Upper lobe of right lung (tissue), 1 donor: Measurements from ENCODE around the gene DNAJC12. TPM values are rescaled to one million over a fixed set of nuclear protein-coding genes. Genes with fewer than 3 reads are reported as not detected.
"Not testable (repeated sequence)": the region's sequence is repeated elsewhere in the genome, so short reads cannot be mapped to it uniquely, and the experiment has no call there.

Experiments used
- ATAC-seq: fragments of 200-7000 bp; cut with Tn5 transposase; one replicate; pipeline ENCODE4 v1.9.1; 2020; ENCODE audit warnings: mild to moderate bottlenecking, moderate library complexity
- DNase-seq: peaks from one replicate; pipeline ENCODE4 v3.0.0-alpha.2; 2020
- H3K27ac ChIP-seq: fragments of 200-600 bp; one replicate; pipeline ENCODE4 v1.8.0; 2022
- H3K27me3 ChIP-seq: fragments of 200-600 bp; one replicate; pipeline ENCODE4 v1.8.0; 2022; ENCODE audit warnings: mild to moderate bottlenecking
- H3K36me3 ChIP-seq: fragments of 200-600 bp; one replicate; pipeline ENCODE4 v1.8.0; 2022
- H3K4me1 ChIP-seq: fragments of 200-600 bp; one replicate; pipeline ENCODE4 v1.8.0; 2022
- H3K4me3 ChIP-seq: fragments of 200-600 bp; one replicate; pipeline ENCODE4 v1.8.0; 2022; ENCODE audit warnings: mild to moderate bottlenecking
- H3K9me3 ChIP-seq: fragments of 200-600 bp; one replicate; pipeline ENCODE4 v1.8.0; 2022
- CTCF ChIP-seq: fragments of 200-600 bp; IDR thresholded peaks from one replicate; pipeline ENCODE4 v1.8.0; 2022; ENCODE audit warnings: antibody characterized with exemption
- intact Hi-C: fragments of 100-400 bp; cut with DNase I; formaldehyde crosslinking; loops from one replicate; pipeline ENCODE4 v1.11.0; 2022
- total RNA-seq: library from RNA; stranded (reverse); fragmentation: NEBNext Ultra II Directional; extraction: Animal tissue kit (Norgen Biotek cat#: 25700); gene quantifications from one replicate; pipeline ENCODE4 v1.2.1, GENCODE V29; 2021
- donor health status: DM: no; HTN: yes; CAD: no; lungs with severe emphysema.

Gene DNAJC12
- total RNA-seq, 1 donor from 2014 or later = 1.6 TPM

DNA sequence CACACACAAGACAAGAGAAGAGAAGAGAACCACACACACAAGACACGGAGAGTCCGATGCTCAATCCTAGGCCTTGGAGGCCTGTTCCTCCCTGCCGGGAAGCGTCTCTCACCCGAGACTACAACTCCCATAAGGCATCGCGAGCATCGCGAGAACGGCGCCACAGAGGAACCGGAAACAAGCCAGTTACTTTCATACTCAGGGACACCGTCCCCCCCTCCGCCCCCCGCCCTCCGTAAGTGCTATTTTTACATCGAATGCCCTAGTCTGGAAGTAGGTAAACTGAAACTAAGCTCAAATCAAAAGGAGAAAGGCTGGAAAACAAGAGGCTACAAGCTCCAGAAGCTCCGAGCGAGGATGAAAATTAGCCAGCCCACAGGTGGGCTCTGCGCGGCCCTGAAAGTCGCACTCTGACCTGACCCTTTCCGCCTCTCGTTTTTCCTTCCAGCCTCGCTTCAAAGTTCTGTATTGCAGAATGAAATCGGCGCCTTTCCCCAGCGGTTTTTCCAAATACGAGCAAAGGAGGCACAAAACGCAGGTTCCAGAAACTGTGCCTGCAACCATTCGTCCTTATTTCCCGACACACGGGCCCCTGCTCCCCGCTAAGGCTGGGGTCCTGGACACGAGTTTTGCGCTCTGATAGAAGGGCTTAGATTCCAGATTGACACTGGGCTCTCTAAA, 11.5 kb upstream of the DNAJC12 start:
- ATAC-seq (peak; percentile 100), DNase-seq (peak; percentile 97)
- no peak for TF ChIP-seq CTCF
- Histone ChIP-seq H3K36me3 (no peaks in the 10 kb centered on the region), H3K27me3 (no peaks in the 10 kb centered on the region), H3K9me3 (no peaks in the 10 kb centered on the region), H3K4me3 (peak overlapping the region; percentile 54), H3K4me1 (peaks cover 6% of the 10 kb centered on the region), H3K27ac (peak overlapping the region; percentile 82)
- intact Hi-C loops = no loop called here

GRCh38 chr10:67843284-67843683, 5.3 kb upstream of the DNAJC12 start:
- Histone ChIP-seq H3K27ac (no peak overlapping the region), H3K27me3 (no peaks in the 10 kb centered on the region), H3K4me1 (no peaks in the 10 kb centered on the region), H3K36me3 (no peaks in the 10 kb centered on the region), H3K9me3 (no peaks in the 10 kb centered on the region), H3K4me3 (no peak overlapping the region)
- intact Hi-C loops = no loop called here
- ATAC-seq = no peak
- no peak for TF ChIP-seq CTCF
- no peak for DNase-seq

- ATAC-seq (no peak), DNase-seq (no peak)
- H3K4me1 ChIP-seq = no peaks in the 10 kb centered on the region
- TF ChIP-seq CTCF = no peak
- no peaks in the 10 kb centered on the region for H3K27me3 ChIP-seq
- H3K27ac ChIP-seq = no peak overlapping the region
- intact Hi-C loops = no loop called here
- no peak overlapping the region for H3K4me3 ChIP-seq
- no peaks in the 10 kb centered on the region for H3K9me3 ChIP-seq
- H3K36me3 ChIP-seq = no peaks in the 10 kb centered on the region
Measured at GRCh38 chr10:67841737-67842136, 3.7 kb upstream of the DNAJC12 start.

DNA sequence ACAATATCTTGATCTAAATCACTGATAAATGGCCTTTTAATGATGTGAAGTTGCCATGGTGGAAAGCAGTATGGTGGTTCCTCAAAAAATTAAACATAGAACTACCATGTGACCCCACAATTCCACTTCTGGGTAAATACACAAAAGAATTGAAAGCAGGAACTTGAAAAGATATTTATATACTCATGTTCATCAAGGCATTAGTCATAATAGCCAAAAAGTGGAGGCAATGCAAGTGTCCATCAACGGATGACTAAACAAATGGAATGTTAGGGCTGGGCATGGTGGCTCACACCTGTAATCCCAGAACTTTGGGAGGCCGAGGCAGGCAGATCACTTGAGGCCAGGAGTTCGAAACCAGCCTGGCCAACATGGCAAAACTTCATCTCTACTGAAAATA, 2.0 kb upstream of the DNAJC12 start:
- Histone ChIP-seq H3K27me3 (no peaks in the 10 kb centered on the region), H3K36me3 (no peaks in the 10 kb centered on the region), H3K9me3 (no peaks in the 10 kb centered on the region), H3K4me1 (no peaks in the 10 kb centered on the region), H3K4me3 (no peak overlapping the region), H3K27ac (no peak overlapping the region)
- no peak for TF ChIP-seq CTCF
- DNase-seq = no peak
- no peak for ATAC-seq
- intact Hi-C loops = no loop called here

DNA sequence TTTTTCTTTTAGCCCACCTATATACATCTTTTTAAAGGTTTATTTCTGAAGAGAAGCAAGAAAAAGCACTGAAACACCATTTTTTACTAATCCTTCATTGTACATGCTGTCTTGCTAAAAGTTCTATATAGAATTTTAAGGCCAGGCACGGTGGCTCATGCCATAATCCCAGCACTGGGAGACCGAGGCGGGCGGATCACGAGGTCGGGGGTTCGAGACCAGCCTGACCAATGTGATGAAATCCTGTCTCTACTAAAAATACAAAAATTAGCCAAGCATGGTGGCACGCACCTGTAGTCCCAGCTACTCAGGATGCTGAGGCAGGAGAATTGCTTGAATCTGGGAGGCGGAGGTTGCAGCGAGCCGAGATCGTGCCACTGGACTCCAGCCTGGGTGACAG, 1.5 kb upstream of the DNAJC12 start:
- H3K4me1 ChIP-seq, H3K9me3 ChIP-seq, H3K27ac ChIP-seq, H3K36me3 ChIP-seq, DNase-seq, H3K27me3 ChIP-seq, H3K4me3 ChIP-seq, intact Hi-C loops, ATAC-seq: not testable (repeated sequence)

- Histone ChIP-seq H3K27me3 (no peaks in the 10 kb centered on the region), H3K4me1 (no peaks in the 10 kb centered on the region), H3K4me3 (no peak overlapping the region), H3K9me3 (no peaks in the 10 kb centered on the region), H3K36me3 (no peaks in the 10 kb centered on the region), H3K27ac (no peak overlapping the region)
- no peak for ATAC-seq
- DNase-seq = no peak
- TF ChIP-seq CTCF = no peak
- intact Hi-C loops = no loop called here
Measured at GRCh38 chr10:67836972-67837371, 1.0 kb downstream of the DNAJC12 start.
